Activated T-helper 17 cell treated with anti-CD3 and anti-CD28 coated beads, Interleukin-2, amount 50 U/mL, for 72 hours (primary cell): ENCODE data around the gene MYH14. TPM values are rescaled to one million over a fixed set of nuclear protein-coding genes. Genes with fewer than 3 reads are reported as not detected.

Source experiments
- ATAC-seq: fragments of 150-1000 bp; cut with Tn5 transposase; replicated peaks from 2 replicates; pipeline ENCODE4 v1.10.0; 2021; ENCODE audit warnings: mild to moderate bottlenecking, moderate library complexity
- H3K27ac Mint-ChIP-seq: one replicate; pipeline ENCODE4 v1.8.0; 2022; ENCODE audit warnings: mixed read lengths
- H3K27me3 Mint-ChIP-seq: one replicate; pipeline ENCODE4 v1.8.0; 2022; ENCODE audit warnings: mixed read lengths
- H3K36me3 Mint-ChIP-seq: one replicate; pipeline ENCODE4 v1.8.0; 2022; ENCODE audit warnings: low read depth, mild to moderate bottlenecking, mixed read lengths
- H3K4me1 Mint-ChIP-seq: one replicate; pipeline ENCODE4 v1.8.0; 2022; ENCODE audit warnings: mixed read lengths
- H3K4me3 Mint-ChIP-seq: one replicate; pipeline ENCODE4 v1.8.0; 2022; ENCODE audit warnings: mild to moderate bottlenecking, mixed read lengths
- H3K9me3 Mint-ChIP-seq: one replicate; pipeline ENCODE4 v1.8.0; 2022; ENCODE audit warnings: mixed read lengths
- total RNA-seq, 2 donors: library from RNA; stranded (reverse); gene quantifications; one replicate each; pipeline ENCODE4 v1.2.3, GENCODE V29; 2022

The MYH14 gene
- total RNA-seq, 2 donors from 2014 or later, result not detected

DNA sequence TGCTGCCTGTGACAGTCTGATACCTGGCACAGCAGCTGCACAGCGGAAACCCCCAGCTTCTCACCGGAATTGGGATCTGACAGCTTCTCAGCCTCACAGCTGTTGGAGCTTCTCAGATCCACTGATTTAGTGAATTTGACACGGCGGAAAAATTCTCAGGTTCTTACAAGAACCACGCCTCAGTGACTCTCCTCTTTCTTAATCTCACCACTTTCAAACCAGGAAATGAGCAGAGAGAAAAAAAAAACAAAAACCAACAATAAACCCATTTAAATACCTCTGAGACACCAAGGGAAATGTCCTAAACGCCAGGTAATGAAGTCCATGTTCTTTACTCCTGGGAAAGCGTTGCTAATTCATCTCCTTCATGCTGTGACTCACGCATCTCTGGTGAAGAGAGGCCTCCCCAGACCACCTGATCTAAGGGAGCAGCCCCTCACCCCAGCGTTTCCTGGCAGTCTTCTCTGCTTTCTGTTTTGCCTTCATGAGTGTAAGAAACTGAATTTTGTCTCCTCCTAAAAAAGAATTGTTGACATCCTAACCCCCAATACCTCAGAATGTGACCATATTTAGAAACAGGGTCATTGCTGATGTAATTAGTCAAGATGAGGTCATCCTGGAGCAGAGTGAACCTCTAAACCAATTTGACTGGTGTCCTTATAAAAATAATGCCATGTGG is 24.4 kb upstream of the MYH14 start:
- ATAC-seq, result no peak

DNA sequence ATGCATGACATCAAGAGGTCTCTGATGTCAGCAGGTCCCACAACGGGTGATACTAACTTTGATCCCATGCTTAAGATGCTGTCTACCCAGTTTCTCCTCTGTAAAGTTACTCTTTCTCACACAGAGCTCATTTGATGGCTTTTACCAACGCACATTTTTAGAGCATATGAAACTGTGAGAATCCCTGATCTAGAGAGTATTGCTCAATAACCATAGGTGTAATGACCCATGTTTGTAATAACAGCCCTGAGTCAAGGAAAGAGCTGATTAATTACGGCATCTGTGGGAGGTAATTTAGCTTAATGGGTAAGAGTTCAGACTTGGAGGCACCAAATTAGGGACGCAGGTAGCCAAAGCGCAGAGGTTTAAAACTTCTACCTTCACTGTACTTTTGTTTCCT is 22.3 kb upstream of the MYH14 start:
- ATAC-seq, result no peak
- Mint-ChIP-seq H3K4me3 (no peak overlapping the region), H3K27ac (no peak overlapping the region), H3K36me3 (no peaks in the 10 kb centered on the region), H3K9me3 (no peaks in the 10 kb centered on the region), H3K4me1 (no peaks in the 10 kb centered on the region), H3K27me3 (peaks cover 5% of the 10 kb centered on the region)

More for the DNA sequence above, 24.4 kb upstream of the MYH14 start:
- Mint-ChIP-seq H3K9me3 (no peaks in the 10 kb centered on the region), H3K4me3 (no peak overlapping the region), H3K27ac (no peak overlapping the region), H3K27me3 (peaks cover 11% of the 10 kb centered on the region), H3K4me1 (no peaks in the 10 kb centered on the region), H3K36me3 (no peaks in the 10 kb centered on the region)

DNA sequence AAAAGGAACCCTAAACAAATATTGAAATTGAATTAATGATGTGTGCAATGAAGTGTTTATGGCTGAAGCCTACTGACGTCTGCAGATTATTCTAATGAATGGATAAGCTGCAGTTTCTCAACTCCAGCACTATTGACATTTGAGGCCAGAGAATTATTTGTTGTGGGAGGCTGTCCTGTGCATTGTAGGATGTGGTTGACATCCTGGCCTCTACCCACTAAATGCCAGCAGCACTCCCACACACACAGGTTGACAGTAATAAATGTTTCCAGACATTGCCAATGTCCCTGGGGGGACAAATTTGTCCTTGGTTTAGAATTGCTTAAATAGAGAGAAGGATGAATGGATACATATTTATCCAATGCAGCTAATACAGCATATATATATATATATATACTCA is 19.2 kb upstream of the MYH14 start:
- Mint-ChIP-seq H3K4me1 (no peaks in the 10 kb centered on the region), H3K4me3 (no peak overlapping the region), H3K36me3 (no peaks in the 10 kb centered on the region), H3K9me3 (no peaks in the 10 kb centered on the region), H3K27ac (no peak overlapping the region), H3K27me3 (peaks cover 8% of the 10 kb centered on the region)
- no peak for ATAC-seq

DNA sequence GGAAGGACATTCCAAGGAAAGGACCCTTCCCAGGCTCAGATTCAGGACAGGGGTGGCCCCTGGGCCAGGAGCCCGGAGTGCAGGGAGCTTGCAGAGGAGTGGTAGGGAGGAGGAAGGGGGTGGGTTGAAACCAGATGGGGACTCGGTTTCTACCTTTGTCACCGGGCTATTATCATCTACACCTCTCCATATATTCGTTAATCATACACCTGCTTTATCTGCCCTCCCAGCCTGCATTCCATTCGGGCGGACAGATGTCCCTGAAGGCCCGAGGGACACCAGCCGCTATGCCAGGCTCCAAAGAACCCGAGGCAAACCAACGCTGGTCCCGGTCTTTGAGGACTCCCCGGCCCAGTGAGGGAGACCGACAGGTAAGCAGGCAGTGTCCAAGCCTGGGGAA is 15.5 kb upstream of the MYH14 start:
- H3K9me3 Mint-ChIP-seq, result no peaks in the 10 kb centered on the region

DNA sequence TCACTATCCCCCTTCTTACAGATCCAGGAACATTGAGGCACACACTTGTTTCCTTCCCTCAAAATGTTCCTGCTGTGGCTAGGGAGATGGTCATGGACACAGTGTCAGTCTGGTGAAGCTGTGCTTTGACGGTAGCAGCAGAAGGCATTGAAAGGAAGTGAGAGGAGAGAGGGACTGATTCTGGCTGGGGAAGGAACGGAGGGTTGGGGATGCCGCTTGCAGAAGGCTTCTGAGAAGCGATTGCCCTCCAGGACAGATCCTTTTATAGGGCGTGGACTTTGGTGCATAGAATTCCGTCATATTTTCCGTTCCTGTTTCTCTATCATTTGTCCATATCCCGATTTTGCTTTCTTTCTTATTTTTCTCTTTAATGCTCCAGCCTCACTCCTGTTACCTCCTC is 14.1 kb upstream of the MYH14 start:
- no peak for ATAC-seq
- Mint-ChIP-seq H3K4me1 (no peaks in the 10 kb centered on the region), H3K27me3 (peaks cover 24% of the 10 kb centered on the region), H3K36me3 (no peaks in the 10 kb centered on the region), H3K4me3 (no peak overlapping the region), H3K27ac (no peak overlapping the region), H3K9me3 (no peaks in the 10 kb centered on the region)

More for the DNA sequence above, 15.5 kb upstream of the MYH14 start:
- Mint-ChIP-seq H3K27ac (no peak overlapping the region), H3K36me3 (no peaks in the 10 kb centered on the region), H3K4me3 (no peak overlapping the region), H3K27me3 (peaks cover 21% of the 10 kb centered on the region), H3K4me1 (no peaks in the 10 kb centered on the region)
- ATAC-seq, result no peak

DNA sequence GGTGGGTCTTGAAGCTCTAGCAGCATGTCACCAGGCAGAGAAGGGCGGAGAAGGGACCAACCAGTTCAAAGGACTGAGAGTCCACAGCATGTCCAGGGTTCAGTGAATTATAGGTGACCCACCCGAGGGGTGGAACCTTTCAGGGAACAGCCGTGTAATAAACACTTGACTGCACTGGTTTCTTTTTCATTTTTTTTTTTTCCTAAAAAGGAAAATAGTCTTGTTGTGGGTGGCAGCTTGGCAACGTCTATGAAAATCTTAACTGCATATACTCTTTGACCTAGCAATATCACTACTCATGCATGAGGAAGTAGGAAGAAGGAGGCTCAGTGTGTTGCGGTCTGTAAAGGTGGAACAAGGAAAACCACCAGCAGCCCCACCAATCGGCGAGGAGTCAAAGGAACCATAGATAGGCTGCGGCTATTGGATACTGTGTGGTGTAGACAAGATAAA is 13.0 kb upstream of the MYH14 start:
- no peaks in the 10 kb centered on the region for H3K9me3 Mint-ChIP-seq

DNA sequence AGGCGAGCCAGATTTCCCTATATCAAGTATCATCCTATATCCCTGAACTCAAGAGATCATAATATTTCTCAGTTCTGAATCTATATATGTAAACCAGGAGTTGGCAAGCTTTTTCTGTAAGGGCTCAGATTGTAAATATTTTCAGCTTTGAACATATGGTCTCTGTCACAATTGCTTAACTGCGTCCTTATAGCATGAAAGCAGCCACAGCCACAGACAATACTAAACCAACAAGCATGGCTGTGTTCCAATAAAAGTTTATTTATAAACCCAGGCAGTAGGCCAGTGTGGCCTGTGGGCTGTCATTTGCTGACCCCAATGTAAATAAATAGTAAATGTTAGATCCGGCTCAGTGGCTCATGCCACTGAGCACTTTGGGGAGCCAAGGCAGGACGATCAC is 12.2 kb upstream of the MYH14 start:
- ATAC-seq, result no peak

More for the DNA sequence above, 13.0 kb upstream of the MYH14 start:
- Mint-ChIP-seq H3K4me1 (no peaks in the 10 kb centered on the region), H3K36me3 (no peaks in the 10 kb centered on the region), H3K4me3 (no peak overlapping the region), H3K27ac (no peak overlapping the region), H3K27me3 (peaks cover 27% of the 10 kb centered on the region)
- no peak for ATAC-seq

DNA sequence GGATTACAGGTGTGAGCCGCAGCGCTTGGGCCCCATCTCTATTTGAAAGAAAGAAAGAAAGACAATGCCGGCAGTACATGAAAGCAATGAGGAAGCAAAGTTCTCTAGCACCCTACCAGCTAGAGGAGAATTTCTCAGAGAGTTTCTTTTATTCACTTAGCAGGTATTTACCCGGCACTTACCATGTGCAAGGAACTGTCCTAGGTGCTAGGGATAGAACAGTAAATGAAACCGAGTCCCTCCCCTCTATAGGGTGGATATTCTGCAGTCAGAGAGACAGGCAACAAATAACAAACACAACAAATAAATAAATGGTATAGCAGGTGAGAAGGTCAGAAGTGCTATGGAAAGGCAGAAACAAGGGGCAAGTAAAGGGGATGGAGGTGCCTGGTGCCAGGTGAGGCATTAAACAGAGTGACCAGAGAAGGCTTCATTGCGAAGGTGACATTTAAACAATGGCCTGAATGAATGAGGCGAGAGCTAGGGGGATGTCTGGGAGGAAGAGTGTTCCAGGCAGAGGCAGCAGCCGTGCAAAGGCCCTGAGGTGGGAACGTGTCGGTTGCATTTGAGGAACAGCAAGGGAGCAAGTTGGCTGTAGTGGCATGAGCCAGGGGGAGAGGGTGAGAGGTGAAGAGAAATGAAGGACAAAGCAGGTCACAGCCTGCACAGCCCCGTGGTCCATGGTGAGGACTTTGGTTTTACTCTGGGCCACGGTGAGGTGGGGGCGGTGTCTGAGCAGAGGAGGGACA is 10.8 kb upstream of the MYH14 start:
- ATAC-seq, result no peak

More for the DNA sequence above, 12.2 kb upstream of the MYH14 start:
- no peaks in the 10 kb centered on the region for H3K9me3 Mint-ChIP-seq
- H3K36me3 Mint-ChIP-seq, result no peaks in the 10 kb centered on the region
- H3K27me3 Mint-ChIP-seq, result peaks cover 33% of the 10 kb centered on the region
- no peak overlapping the region for H3K4me3 Mint-ChIP-seq
- H3K4me1 Mint-ChIP-seq, result no peaks in the 10 kb centered on the region
- no peak overlapping the region for H3K27ac Mint-ChIP-seq

DNA sequence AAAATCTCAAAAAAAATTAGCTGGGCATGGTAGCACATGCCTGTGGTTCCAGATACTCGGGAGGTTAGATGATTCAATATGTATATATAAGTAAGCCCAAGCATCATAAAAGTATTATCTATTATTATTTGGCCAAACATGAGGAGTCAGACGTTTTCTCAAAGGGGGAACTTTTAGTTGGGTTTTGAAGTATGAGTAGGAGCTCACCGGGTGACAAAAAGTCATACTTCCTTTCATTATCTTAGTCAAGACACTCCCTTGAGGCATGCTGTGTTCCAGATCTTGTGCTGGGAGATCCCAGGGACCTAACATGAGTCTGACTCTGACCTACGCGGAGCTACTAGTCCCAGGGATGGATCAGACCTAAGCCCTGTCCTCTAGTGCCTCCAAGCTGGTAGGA is 8.2 kb upstream of the MYH14 start:
- Mint-ChIP-seq H3K4me3 (no peak overlapping the region), H3K4me1 (no peaks in the 10 kb centered on the region), H3K27ac (no peak overlapping the region), H3K27me3 (peaks cover 42% of the 10 kb centered on the region), H3K36me3 (no peaks in the 10 kb centered on the region), H3K9me3 (no peaks in the 10 kb centered on the region)
- no peak for ATAC-seq

More for the DNA sequence above, 10.8 kb upstream of the MYH14 start:
- Mint-ChIP-seq H3K27ac (no peak overlapping the region), H3K4me3 (no peak overlapping the region), H3K9me3 (no peaks in the 10 kb centered on the region), H3K27me3 (peaks cover 45% of the 10 kb centered on the region), H3K36me3 (no peaks in the 10 kb centered on the region), H3K4me1 (no peaks in the 10 kb centered on the region)

DNA sequence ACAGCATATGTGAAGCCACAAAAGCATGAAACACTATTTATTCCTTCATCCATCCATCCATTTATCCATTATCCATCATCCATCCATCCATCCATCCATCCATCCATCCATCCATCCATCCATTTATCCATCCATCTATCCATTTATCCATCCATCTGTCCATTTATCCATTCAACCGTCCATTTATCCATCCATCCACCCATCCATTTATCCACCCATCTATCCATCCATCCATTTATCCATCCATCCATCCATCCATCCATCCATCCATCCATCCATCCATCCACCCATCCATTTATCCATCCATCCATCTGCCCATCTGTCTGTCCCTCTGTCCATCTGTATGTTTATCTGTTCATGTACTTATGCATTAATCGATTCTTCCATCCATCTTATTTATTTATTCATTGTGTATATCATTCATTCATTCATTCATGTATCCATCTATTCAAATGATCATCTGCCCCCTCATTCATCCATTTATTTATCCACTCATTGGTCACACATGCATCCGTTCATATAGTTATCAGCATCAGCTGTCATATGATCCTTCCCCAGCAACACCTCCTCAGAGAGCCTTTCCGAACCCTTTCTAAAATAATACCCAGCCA is 7.0 kb upstream of the MYH14 start:
- peaks cover 42% of the 10 kb centered on the region for H3K27me3 Mint-ChIP-seq
- H3K4me1 Mint-ChIP-seq, result no peaks in the 10 kb centered on the region
- no peak for ATAC-seq
- no peaks in the 10 kb centered on the region for H3K36me3 Mint-ChIP-seq
- H3K27ac Mint-ChIP-seq, result no peak overlapping the region
- H3K4me3 Mint-ChIP-seq, result no peak overlapping the region
- H3K9me3 Mint-ChIP-seq, result no peaks in the 10 kb centered on the region

DNA sequence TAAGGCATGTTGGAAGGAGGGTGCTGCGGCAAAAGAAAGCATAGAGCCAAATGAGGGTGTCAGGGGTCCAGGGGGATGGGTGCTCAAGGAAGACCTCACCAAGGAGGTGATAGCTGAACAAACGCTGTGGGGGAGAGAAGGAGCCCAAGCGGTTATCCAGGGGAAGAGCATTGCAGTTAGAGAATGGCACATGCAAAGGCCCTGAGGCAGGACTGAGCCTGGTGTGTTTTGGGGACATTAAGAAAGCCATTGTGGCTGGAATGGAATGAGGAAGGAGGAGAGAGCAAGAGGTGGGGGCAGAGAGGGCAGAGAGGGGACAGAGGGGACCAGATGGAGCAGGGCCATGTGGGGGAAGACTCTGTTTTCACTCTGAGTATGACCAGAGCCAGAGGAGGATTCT is 6.1 kb upstream of the MYH14 start:
- Mint-ChIP-seq H3K9me3 (no peaks in the 10 kb centered on the region), H3K36me3 (no peaks in the 10 kb centered on the region), H3K27me3 (peaks cover 49% of the 10 kb centered on the region), H3K4me3 (no peak overlapping the region), H3K4me1 (no peaks in the 10 kb centered on the region), H3K27ac (no peak overlapping the region)
- no peak for ATAC-seq

DNA sequence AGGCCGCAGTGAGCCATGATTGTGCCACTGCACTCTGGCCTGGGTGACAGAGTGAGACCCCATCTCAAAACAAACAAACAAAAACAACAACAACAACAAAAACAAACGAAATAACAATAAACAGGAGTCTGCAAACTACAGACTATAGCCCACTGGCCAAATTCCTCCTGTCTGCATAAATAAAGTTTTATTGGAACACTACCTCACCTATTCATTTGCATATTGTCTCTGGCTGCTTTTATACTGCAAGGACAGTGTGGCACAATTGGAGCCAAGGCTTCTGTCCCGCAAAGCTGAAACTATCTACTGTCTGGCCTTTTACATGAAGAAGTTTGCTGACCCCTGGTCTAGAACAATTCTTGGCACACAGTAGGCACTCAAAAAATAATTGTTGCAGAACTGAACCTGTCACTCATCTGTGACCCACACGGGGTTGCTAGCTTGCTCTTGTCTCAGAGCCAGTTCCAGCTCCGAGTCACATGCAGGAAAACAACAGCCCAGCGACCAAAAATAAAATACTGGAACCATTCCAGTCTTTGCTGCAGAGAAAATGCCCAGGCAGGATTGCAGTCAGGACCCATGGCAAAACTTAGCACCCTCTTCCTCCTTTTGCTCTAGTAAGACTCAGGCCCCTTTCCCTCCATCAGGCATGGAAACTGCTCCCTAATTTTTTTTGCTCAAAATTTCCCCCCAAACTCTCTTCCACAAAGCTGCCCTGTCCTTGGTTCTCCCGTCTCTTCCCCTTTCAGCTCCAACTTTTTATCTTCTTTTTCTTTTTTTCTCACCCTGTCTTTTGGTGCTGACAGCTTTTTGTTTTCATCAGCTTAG is 4.8 kb upstream of the MYH14 start:
- H3K4me1 Mint-ChIP-seq, result no peaks in the 10 kb centered on the region
- H3K36me3 Mint-ChIP-seq, result no peaks in the 10 kb centered on the region
- H3K9me3 Mint-ChIP-seq, result no peaks in the 10 kb centered on the region
- no peak overlapping the region for H3K4me3 Mint-ChIP-seq
- no peak overlapping the region for H3K27ac Mint-ChIP-seq
- H3K27me3 Mint-ChIP-seq, result peaks cover 44% of the 10 kb centered on the region
- no peak for ATAC-seq

DNA sequence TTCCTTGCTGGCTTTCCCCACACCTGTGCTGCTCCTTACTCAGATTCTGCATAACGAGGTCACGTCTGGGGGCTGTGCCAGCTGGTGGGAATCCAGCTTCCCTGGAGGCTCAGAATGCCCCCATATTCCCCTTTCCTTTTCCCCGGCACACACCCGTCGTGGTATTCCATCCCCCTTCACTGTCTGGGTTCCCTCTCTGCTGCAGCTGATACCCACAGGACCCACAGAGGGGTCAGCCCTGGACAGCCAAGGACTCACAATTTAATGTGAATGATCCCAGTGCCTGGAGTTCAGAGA is 4.2 kb upstream of the MYH14 start:
- H3K4me3 Mint-ChIP-seq, result no peak overlapping the region
- H3K9me3 Mint-ChIP-seq, result no peaks in the 10 kb centered on the region
- peaks cover 47% of the 10 kb centered on the region for H3K27me3 Mint-ChIP-seq
- H3K27ac Mint-ChIP-seq, result no peak overlapping the region
- no peaks in the 10 kb centered on the region for H3K36me3 Mint-ChIP-seq
- H3K4me1 Mint-ChIP-seq, result no peaks in the 10 kb centered on the region
- ATAC-seq, result no peak

DNA sequence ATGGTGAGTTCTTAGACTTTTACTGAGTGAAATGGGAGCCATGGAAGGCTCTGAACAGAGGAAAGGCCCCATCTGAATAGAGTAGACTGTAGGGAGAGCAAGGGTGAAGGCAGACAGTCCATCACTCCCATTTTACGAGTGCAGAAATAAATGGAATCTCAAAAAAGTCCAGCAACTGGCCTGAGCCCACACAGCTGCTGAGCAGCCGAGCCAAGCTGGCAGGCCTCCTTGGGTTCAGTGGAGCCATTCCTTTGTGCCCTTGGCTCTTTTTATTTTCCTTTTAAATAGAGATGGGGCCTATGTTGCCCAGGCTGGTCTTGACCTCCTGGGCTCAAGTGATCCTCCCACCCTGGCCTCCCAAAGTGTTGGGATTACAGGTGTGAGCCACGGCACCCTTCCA is 1.0 kb upstream of the MYH14 start:
- no peak for ATAC-seq
- Mint-ChIP-seq H3K4me3 (no peak overlapping the region), H3K27ac (no peak overlapping the region), H3K9me3 (no peaks in the 10 kb centered on the region), H3K36me3 (no peaks in the 10 kb centered on the region), H3K27me3 (peaks cover 44% of the 10 kb centered on the region), H3K4me1 (no peaks in the 10 kb centered on the region)
